Suprapubic skin (tissue), 4 donors: ENCODE data around the gene NUP93.
"Not testable (repeated sequence)": the region's sequence is repeated elsewhere in the genome, so short reads cannot be mapped to it uniquely, and the experiment has no call there.

Experiments
- CTCF ChIP-seq, 2 donors: fragments of 200-600 bp in 1 of 2; fragments of 450-650 bp in 1 of 2; sonication (generic) in 1 of 2; IDR thresholded peaks; one replicate each; pipeline ENCODE4 v1.5.1; 2016 to 2019; ENCODE audit warnings: antibody characterized with exemption in 2 of 2, mild to moderate bottlenecking in 1 of 2, moderate library complexity in 1 of 2
- EP300 ChIP-seq: sonication (generic); formaldehyde crosslinking; IDR thresholded peaks from one replicate; pipeline ENCODE4 v1.6.1; 2017; ENCODE audit warnings: antibody characterized with exemption
- POLR2A ChIP-seq, 2 donors: fragments of 450-650 bp; IDR thresholded peaks; one replicate each; pipeline ENCODE4 v1.6.1; 2017; ENCODE audit warnings: antibody characterized with exemption in 2 of 2, mild to moderate bottlenecking in 2 of 2, moderate library complexity in 2 of 2
- POLR2AphosphoS5 ChIP-seq, 3 donors: sonication (generic); formaldehyde crosslinking; IDR thresholded peaks; one replicate each; pipeline ENCODE4 v1.6.1; 2017; ENCODE audit warnings: antibody characterized with exemption in 3 of 3

- not testable (repeated sequence) for TF ChIP-seq CTCF (IDR thresholded peaks at IDR 0.05); POLR2A (IDR thresholded peaks at IDR 0.05); POLR2AphosphoS5 (IDR thresholded peaks at IDR 0.05); EP300
Observed at GRCh38 chr16:56884929-56885328, 155.0 kb downstream of the NUP93 start.
